GM12891 (cell line): ENCODE results near the gene SERINC5.
"Not testable (repeated sequence)": the region's sequence is repeated elsewhere in the genome, so short reads cannot be mapped to it uniquely, and the experiment has no call there.

Source experiments
- DNase-seq: peaks from one replicate; pipeline ENCODE4 v3.0.0; 2011; ENCODE audit warnings: low spot score; ENCODE audit not compliant: insufficient read length
- FAIRE-seq: peaks from 2 replicates; lab custom pipeline; 2011; peaks lifted over from hg19 to GRCh38; lab: Jason Lieb, UNC
- PAX5 ChIP-seq: IDR thresholded peaks from 2 replicates; pipeline ENCODE4 v1.6.1; 2011; ENCODE audit warnings: low read length, moderate library complexity, mild to moderate bottlenecking; ENCODE audit not compliant: insufficient read depth, severe bottlenecking
- POLR2A ChIP-seq: IDR thresholded peaks from 2 replicates; pipeline ENCODE4 v1.6.1; 2011; ENCODE audit warnings: low read depth, low read length, control low read depth
- POLR2AphosphoS5 ChIP-seq: IDR thresholded peaks from 2 replicates; pipeline ENCODE4 v1.6.1; 2011; ENCODE audit warnings: low read depth, low read length, control low read depth
- POU2F2 ChIP-seq: IDR thresholded peaks from 2 replicates; pipeline ENCODE4 v1.6.1; 2011; ENCODE audit warnings: low read depth, mild to moderate bottlenecking, control low read depth, low read length, moderate library complexity
- SPI1 ChIP-seq: IDR thresholded peaks from 2 replicates; pipeline ENCODE4 v1.6.1; 2011; ENCODE audit warnings: low read depth, low read length, control low read depth
- TAF1 ChIP-seq: IDR thresholded peaks from 2 replicates; pipeline ENCODE4 v1.6.1; 2011; ENCODE audit warnings: low read depth, low read length, control low read depth

The SERINC5 gene

GRCh38 chr5:80194468-80194867 lies 61.4 kb downstream of the SERINC5 start:
- FAIRE-seq (no peak), DNase-seq (no peak)
- TF ChIP-seq POLR2A, result no peak
- TF ChIP-seq SPI1, result no peak
- no peak for TF ChIP-seq POU2F2
- no peak for TF ChIP-seq TAF1
- TF ChIP-seq PAX5, result no peak
- TF ChIP-seq POLR2AphosphoS5, result no peak

- no peak for TF ChIP-seq POLR2A
- no peak for TF ChIP-seq PAX5
- TF ChIP-seq SPI1, result no peak
- no peak for TF ChIP-seq POU2F2
- no peak for TF ChIP-seq TAF1
- no peak for TF ChIP-seq POLR2AphosphoS5
- FAIRE-seq (no peak), DNase-seq (no peak)
These were observed 62.4 kb downstream of the SERINC5 start for GRCh38 chr5:80193401-80193800.

GRCh38 chr5:80192507-80193241 lies 63.2 kb downstream of the SERINC5 start:
- FAIRE-seq, result no peak

GRCh38 chr5:80191991-80192398 lies 63.9 kb downstream of the SERINC5 start:
- DNase-seq (no peak), FAIRE-seq (peak; percentile 31)
- TF ChIP-seq POLR2AphosphoS5, result no peak
- no peak for TF ChIP-seq POLR2A

More at GRCh38 chr5:80192507-80193241, 63.2 kb downstream of the SERINC5 start:
- no peak for TF ChIP-seq POU2F2
- no peak for TF ChIP-seq SPI1
- no peak for TF ChIP-seq TAF1
- TF ChIP-seq PAX5, result no peak
- no peak for TF ChIP-seq POLR2AphosphoS5
- TF ChIP-seq POLR2A, result no peak
- no peak for DNase-seq

- DNase-seq, result no peak
- TF ChIP-seq POLR2A, result no peak
- TF ChIP-seq TAF1, result no peak
- TF ChIP-seq POU2F2, result no peak
- no peak for TF ChIP-seq SPI1
- no peak for TF ChIP-seq PAX5
- no peak for TF ChIP-seq POLR2AphosphoS5
- FAIRE-seq, result no peak
These were observed 64.5 kb downstream of the SERINC5 start for GRCh38 chr5:80191397-80191796.

- FAIRE-seq (peak; percentile 35), DNase-seq (no peak)
- no peak for TF ChIP-seq POLR2A
- no peak for TF ChIP-seq TAF1
- TF ChIP-seq POU2F2, result no peak
- no peak for TF ChIP-seq SPI1
- no peak for TF ChIP-seq POLR2AphosphoS5
- TF ChIP-seq PAX5, result no peak
These were observed 64.9 kb downstream of the SERINC5 start for GRCh38 chr5:80190960-80191359.

GRCh38 chr5:80189701-80190100 lies 66.1 kb downstream of the SERINC5 start:
- FAIRE-seq, result no peak
- no peak for DNase-seq
- no peak for TF ChIP-seq PAX5
- no peak for TF ChIP-seq TAF1
- no peak for TF ChIP-seq SPI1
- TF ChIP-seq POU2F2, result no peak
- TF ChIP-seq POLR2A, result no peak
- no peak for TF ChIP-seq POLR2AphosphoS5

- no peak for FAIRE-seq
- TF ChIP-seq POLR2AphosphoS5 (no peak), POU2F2 (no peak), SPI1 (no peak), PAX5 (no peak), TAF1 (no peak), POLR2A (no peak)
- no peak for DNase-seq
These were observed 66.6 kb downstream of the SERINC5 start for GRCh38 chr5:80189201-80189600.

GRCh38 chr5:80187421-80188090 lies 68.3 kb downstream of the SERINC5 start:
- TF ChIP-seq TAF1, result no peak
- TF ChIP-seq POU2F2, result no peak
- no peak for TF ChIP-seq POLR2AphosphoS5
- TF ChIP-seq PAX5, result no peak
- TF ChIP-seq SPI1, result no peak
- TF ChIP-seq POLR2A, result no peak
- DNase-seq (no peak), FAIRE-seq (no peak)

GRCh38 chr5:80185535-80185934 lies 70.3 kb downstream of the SERINC5 start:
- not testable (repeated sequence) for FAIRE-seq

More at GRCh38 chr5:80185535-80185934, 70.3 kb downstream of the SERINC5 start:
- DNase-seq, result not testable (repeated sequence)
